GM21381 (cell line): ENCODE data around the gene PBRM1.

Source experiments
- ATAC-seq: cut with Tn5 transposase; IDR thresholded peaks from one replicate; pipeline ENCODE4 v1.9.1; 2021; ENCODE audit warnings: mild to moderate bottlenecking, moderate library complexity; ENCODE audit not compliant: unreplicated experiment

PBRM1 gene

DNA sequence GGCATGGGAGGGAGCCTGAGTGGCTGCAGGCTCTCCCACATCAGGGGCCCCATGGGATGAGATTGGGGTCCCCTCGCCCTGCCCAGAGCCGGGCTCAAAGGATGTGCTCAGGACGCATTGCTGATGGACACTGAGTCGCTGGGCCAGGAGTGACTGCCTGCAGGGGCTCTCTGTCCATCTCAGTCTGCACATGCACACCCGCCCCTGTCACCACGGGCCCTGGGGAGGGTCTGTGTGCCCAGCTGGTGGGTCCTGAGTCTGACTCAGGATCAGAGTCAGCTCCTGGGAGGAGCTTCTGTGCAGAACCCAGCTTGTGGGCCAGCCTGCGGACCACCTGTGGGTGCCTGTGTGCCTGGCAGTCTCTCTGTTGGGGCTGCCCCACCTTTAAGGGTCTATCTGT, 172.4 kb downstream of the PBRM1 start:
- no peak for ATAC-seq

DNA sequence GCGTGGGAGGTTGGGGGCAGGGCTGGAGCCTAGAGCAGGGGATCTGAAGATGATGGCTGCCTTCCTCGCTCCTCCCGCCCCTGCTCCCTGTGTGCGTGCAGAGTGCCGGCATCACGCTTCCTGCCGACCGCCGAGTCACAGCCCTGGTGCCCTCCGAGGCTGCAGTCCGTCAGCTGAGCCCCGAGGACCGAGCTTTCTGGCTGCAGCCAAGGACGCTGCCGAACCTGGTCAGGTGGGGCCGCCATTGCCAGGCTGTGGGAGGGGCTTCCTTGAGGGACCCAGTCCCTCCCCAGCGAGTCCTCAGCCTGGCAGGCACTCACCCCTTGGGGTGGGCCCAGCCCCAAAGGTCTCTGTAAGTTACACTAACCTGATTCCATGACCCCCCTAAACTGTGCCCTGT, 173.0 kb downstream of the PBRM1 start:
- no peak for ATAC-seq

DNA sequence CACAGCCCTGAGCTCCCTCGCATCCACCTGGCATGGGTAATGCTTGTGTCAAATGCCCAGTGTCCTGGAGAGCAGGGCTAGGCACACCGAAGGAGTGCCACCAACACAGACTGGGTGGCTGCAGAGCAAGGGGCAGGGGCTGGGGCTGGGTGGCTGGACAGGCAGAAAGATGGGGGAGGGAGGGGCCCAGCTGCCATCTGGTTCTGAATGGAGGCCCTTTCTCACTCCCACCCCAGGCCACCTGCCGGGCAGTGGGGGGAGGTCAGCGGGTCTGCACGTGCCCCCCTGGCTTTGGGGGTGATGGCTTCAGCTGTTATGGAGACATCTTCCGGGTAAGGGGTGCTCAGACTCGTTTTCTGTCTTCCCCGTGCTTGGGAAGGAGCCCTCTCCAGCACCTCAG, 173.6 kb downstream of the PBRM1 start:
- ATAC-seq, result no peak

DNA sequence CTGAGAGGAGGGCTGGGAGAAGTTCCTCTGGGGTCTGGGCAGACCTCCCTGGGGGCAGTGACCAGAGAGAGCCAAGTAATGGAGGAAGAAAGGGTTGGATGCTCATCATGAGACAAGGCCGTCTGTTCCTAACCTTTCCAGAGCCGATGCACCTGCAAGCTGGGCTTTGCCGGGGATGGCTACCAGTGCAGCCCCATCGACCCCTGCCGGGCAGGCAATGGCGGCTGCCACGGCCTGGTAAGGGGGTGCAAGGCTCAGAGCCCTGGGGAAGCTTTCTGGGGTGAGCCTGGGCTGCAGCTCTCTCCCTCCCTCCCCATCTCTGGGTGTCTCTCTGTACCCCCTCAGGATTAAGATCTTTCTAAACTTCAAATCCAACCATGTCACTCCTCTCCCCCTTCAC, 174.2 kb downstream of the PBRM1 start:
- ATAC-seq, result no peak

DNA sequence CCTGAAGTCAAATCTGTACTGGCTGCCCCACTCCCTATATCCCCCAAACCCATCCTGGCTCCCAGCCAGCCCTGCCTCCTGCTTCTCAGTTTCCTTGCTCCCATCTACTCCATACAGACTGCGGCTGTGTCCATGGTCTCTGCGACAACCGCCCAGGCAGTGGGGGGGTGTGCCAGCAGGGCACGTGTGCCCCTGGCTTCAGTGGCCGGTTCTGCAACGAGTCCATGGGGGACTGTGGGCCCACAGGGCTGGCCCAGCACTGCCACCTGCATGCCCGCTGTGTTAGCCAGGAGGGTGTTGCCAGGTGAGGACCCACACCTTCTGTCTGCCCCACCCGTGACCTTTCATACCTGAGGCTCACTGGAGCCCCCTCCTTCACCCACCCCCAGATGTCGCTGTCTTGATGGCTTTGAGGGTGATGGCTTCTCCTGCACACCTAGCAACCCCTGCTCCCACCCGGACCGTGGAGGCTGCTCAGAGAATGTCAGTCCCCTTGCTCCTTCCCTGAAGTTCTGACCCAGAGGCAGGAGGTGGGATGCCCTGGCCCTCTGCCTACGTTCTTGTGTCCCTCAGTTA, 175.9 kb downstream of the PBRM1 start:
- ATAC-seq, result no peak

DNA sequence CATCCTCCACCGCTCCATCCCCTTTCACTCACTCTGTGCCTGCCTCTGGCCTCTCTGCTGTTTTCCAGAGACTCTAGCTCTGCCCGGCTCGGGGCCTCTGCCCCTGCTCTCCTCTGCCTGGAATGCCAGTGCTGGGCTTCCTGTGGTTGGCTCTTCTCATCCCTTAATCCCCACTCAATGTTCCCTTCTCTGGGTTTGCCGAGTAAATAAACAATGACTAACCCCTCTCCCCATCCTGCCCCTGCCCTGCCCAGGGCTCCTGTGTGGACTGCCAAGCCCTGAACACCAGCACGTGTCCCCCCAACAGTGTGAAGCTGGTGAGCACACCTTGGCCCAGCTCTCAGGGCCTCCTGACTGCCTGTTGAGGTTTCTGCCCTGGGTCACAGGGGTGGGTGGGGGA, 178.4 kb downstream of the PBRM1 start:
- ATAC-seq, result no peak

DNA sequence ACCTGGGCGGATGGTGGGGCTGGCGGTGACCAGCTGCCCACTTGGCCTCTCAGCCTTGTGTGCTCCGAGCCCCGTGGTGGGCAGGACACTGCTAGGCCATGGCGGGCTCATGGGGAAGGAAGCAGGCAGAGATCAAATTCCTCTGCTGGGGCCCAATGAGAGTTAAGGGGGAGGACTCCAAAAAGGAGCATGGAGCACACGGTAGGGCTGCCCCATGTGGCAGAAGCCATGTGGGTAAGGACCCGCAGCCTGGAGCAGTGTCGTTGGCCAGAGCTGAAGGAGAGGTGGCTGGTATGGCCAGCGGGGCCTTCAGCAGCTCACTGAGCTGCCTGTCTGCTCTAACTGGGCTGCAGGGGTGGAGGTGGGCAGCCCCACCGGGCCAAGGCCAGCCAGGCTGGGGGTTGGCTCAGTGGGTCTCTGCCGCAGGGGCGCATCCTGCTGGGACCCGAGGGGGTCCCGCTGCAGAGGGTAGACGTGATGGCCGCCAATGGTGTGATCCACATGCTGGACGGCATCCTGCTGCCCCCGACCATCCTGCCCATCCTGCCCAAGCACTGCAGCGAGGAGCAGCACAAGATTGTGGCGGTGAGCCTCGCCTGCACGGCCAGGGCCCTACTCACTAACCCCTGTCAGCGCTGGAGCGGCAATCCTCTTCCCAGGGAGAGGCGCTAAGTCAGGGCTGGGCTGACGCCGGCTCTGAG, 179.3 kb downstream of the PBRM1 start:
- no peak for ATAC-seq

DNA sequence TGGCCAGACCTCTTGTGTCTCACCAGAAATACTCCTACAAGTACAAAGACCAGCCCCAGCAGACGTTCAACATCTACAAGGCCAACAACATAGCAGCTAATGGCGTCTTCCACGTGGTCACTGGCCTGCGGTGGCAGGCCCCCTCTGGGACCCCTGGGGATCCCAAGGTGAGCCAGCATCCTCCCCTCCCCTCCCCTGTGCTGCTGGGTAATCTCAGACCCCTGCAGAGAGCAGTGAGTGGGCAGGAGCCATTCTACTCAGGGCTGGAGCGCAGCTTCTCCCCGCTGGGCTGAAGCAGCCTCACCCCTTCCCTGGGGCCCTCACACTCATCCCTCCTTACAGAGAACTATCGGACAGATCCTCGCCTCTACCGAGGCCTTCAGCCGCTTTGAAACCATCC, 180.7 kb downstream of the PBRM1 start:
- ATAC-seq, result no peak

DNA sequence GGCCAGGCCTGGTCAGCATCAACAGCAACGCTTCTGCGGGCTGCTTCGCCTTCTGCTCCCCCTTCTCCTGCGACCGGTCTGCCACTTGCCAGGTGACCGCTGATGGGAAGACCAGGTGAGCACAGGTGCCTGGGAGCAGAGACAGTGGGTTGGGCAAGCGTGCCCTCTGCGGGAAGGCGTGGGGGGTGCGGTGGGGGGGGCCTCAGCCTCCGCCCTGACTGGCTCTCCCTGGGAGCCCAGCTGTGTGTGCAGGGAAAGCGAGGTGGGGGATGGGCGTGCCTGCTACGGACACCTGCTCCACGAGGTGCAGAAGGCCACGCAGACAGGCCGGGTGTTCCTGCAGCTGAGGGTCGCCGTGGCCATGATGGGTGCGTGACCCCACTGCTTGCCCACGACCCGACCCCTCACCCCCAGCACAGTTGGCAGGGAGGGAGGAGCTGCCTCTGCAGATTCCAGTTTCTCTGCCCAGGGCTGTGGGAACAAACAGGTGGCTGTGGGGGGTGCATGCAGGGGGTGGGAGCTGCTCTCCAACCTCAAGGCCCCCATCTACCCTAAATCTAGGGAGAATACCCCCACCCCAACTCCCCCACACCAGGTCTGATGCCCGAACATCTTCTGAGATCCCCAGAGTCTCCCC, 181.8 kb downstream of the PBRM1 start:
- no peak for ATAC-seq

DNA sequence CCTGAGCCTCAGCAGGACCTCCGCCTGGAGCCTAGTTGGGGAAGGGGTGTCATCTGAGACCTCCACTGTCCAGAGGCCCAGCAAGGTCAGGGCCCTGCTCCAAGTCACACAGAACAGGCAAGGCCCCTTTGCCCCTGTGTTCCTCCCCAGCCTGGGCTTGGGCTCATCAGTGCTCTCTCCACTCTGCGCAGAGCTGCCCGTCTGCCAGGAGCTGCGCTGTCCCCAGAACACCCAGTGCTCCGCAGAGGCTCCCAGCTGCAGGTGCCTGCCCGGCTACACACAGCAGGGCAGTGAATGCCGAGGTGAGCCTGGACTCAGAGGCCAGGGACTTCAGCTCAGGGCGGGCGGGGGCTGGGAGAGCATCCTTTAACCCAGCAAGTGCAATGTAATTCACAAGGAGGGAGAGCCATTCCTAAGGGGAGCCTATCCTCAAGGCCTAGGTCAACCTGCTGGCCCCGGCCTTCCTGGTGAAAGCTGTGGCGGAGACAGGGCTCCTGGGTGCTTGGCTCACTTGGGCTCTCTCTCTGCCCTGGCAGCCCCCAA, 182.8 kb downstream of the PBRM1 start:
- no peak for ATAC-seq

DNA sequence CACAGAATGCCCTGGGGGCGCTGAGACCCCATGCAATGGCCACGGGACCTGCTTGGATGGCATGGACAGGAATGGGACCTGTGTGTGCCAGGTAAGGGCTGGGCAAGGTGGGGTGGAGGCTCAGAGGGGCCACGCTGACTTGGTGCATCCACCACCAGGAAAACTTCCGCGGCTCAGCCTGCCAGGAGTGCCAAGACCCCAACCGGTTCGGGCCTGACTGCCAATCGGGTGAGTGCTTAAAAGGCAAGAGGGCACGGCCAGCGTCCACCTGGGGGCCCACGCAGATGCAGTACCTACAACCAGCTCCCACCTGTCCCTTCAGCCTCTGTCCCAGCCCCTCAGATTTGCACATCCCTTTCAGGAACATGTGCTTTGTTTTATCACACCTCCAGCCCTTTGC, 183.7 kb downstream of the PBRM1 start:
- no peak for ATAC-seq

DNA sequence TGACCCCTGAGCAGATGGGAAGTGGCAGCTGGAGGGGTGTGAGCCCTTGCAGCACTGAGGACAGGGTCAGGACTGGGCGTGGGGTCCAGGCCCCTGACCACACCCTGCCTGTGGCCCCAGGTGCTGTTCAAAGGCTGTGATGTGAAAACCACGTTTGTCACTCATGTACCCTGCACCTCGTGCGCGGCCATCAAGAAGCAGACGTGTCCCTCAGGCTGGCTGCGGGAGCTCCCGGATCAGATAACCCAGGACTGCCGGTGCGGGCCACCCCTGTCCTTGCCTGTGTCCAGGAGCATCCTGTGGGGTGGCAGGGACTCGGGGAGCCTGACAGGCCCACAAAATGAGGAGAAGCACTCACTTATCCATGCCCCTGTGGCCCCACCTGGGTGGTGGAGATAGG, 184.7 kb downstream of the PBRM1 start:
- ATAC-seq, result no peak

DNA sequence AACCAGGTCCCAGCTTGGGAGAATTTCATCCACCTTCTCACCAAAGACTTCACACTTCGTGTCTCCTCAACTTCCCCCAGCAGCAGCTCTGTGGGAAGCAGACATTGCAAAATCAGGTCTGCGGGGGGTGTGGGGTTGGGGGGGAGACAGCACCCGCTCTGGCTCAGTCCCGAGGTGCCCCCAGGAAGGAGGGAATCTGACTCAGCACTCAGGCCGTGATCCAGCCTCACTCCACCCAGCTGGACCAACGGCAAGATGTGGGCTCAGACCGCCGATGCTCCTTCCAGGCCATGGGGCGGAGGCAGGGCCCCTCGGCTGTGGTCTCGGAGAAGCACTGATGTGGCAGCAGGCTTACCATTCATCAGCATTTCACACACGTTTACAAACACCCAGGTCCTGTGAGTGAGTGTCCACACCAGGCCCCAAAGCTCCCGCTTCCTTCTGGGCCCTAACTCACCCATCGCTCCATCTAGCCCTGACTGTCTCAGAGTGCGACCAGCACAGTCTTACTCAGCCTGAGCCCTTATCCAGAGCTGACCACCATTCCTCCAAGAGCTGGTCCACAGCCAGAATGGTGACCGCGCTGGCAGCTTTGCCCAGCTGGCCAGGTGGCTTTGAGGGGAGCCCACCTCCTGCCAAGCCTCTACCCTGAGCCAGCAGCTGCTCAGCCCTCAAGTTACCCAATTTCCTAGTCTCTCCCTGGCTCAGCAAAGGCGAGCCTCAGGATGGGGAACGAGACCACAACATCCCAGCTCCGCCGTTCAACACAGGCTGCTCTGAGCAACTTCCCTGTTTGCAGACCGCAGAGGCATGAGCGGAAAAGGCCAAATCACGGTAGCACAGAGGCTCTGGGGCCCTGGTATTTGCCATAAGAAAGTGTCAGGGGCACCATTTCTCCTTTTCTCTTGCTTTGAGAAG, 187.3 kb downstream of the PBRM1 start:
- ATAC-seq, result no peak

DNA sequence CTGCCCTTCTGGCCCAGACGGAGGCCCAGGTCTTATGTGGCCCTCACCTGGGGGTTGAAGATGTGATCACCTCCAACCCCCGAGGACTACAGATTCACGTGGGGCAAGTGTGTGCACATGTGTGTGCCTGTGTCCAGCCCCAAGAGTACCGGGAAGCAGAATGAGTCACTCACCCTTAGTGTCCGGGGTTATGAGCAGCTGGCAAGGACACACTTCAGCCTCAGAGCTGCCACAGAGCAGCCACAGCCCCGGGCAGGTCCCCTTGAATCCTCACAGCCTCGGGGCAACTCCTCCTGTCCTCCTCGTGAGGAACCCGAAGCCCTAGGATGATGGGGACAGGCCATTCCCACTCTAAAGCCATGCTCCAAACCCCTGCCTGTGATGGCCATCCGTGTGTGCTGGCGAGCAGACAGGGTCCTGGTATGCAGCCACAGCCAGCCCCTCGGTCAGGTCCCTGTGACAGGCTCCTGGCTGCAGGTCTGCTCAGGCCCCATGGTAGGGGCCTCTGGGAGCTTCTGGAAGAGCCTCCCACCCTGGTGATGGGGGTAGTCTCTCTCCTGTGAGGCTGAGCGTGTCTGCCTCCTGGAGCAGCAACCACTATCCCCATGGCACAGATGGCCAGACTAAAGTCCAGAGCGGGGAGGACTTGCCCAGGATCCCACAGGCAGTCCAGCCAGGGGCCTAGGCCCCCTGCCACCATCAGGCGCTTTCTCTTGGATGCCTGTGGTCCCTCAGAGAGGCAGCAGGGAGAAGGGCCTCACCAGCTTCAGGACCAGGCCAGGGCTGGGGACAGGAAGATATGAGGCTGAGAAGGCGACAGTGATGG, 189.7 kb downstream of the PBRM1 start:
- ATAC-seq, result no peak
